HG03378 (cell line): ENCODE results near the gene SRGAP3.

ENCODE experiments used
- ATAC-seq: cut with Tn5 transposase; IDR thresholded peaks from one replicate; pipeline ENCODE4 v1.9.1; 2021; ENCODE audit warnings: mild to moderate bottlenecking, moderate library complexity; ENCODE audit not compliant: unreplicated experiment

The SRGAP3 gene

DNA sequence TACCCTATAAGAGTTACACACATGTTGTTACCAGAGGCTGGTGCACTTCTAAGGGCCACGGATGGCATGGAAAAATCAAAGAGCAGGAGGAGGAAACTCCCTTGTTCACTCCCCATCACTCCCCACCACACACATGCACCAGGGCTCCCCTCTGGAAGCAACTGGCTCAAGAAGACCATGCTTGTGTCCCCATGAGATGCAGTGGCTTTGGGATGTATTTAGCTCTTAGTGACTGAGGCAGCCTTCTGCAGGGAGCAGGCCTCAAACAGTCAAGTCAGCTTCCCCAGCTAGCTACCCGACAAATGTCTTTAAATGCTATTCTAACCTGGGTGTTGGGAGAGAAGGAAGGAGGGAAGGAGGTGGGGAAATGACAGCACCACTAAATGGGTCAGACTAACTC, 253.2 kb downstream of the SRGAP3 start:
- ATAC-seq: no peak

- ATAC-seq: no peak
These were observed 255.2 kb downstream of the SRGAP3 start for GRCh38 chr3:8994226-8994625.

DNA sequence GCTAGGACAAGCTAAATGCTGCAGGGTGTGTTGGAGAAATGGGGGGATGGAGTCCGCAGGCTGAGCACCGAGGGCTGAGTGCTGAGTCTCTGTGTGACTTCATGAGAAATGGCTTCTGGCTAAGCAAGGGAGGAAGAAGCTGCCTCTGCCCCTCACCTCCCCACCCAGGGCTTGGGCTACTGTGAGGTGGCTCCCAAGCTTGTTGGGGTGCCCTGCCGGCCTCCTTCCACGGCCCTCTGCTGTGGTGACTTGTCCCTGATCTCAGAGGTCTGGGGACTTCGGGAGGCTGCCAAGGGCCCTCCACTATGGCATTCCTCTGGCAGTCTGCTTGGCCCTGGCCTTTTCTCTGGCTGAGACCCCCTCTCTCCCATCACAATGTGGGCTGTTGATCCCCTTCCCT, 256.1 kb downstream of the SRGAP3 start:
- ATAC-seq: no peak

DNA sequence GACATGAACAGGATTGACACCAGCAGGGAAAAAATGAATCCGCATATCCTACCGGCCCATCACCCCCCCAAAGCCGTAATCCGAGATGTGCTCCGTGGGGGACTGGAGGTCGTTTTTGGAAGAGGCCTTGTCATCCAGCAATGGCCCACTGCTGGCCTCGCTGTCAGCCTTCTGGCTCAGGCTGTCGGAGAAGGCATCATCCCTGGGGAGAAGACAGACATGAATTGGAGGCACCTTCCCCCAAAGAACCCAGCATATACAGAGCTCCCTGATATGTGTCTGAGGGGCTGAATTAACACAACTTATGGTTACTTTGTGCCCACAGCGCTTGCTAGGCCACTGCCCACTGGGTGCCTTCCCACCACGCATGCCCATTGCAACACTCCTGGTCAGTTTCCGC, 256.6 kb downstream of the SRGAP3 start:
- ATAC-seq: no peak

DNA sequence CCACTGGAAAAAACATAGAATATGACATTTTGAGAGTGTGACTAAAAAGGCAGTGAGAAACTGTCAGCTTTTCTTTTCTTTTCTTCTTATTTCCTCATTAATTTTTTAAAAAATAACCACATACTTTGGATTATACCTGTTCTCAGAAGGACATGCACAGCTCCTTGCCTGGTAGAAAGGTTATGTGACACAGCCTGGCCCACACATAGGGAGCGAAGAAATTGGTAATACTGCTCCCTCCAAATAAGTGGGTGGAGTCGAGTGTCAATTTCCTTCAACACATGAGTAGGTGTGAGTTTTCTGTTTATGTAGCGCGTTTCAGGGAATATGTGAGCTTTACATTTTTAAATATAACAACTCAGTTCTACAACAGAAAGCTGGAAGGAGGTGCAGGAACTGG, 257.2 kb downstream of the SRGAP3 start:
- no peak for ATAC-seq

DNA sequence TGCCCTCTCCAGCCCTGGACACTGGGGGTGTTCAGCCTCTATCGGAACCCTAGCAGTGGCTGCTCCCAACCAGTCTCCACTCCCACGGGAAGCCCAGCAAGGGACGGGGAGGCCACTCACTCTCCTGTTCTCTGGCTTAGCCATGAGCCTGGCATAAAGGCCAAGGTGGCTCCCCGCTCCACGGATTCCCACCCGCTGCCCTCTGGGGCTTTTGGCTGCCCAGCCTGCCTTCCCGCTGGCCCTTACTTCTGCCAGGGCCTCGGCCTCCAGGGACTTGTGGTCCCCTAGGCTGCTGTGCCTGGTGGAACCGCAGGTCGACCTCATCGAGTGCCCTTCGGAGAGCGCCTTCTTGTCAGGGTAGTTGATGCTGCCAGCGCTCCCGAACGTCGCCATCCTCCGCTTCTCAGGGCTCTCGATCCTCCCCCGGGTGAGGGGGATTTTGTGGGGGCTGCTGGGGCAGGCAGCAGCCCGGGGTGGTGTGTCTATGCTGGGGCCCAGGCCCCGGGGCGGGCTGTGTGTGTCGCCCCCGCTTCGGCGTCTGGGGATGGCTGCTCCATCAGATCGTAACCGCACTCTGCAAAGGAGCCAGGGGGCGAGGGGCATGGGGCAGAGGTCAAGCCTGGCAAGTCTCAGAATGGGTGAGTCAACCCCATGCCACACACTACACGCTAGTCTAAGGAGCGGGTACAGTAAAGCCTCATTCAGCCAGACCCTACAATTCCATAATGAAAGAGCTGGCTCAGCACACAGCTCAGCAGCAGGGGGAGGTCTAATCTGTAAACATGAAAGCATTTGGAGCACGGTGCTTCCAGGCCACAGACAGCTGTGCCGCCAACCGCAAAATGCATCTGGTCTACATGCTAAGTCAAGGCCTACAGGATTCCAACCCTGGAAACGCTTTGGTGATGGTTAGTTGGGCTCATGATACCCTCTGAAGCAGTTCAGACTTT, 258.9 kb downstream of the SRGAP3 start:
- no peak for ATAC-seq

DNA sequence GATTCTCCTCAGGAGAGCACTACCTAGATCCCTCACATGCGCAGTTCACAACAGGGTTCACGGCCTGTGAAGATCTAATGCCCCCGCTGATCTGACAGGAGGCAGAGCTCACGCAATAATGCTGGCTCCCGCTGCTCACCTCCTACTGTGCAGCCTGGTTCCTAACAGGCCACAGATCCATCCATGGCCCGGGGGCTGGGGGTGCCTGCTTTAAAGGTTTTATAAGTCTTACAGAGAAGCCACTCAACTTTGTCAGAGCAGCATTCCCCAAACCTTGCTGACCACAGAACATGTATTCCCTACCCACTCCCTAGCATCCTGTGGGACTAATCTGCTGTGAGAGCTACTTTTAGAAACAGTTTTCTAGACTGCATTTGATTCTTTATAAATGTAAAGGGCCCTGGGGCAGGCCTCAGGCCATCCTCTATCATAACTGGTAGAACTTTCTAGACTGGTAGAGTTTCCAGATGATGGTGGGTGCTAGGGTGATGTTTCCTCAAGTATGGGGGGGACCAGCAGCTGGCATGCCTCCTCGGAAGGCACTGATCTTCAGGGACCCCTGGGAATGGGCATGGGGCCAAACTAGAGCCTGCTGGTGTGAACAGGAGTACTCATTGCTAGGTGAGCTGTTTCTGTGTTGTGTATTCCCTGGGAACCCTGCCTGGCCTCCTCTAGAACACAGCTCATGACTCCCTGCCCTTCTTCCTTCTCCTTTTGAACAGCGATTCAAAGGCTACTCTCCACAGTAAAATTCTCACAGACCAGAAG, 260.5 kb downstream of the SRGAP3 start:
- ATAC-seq: no peak

DNA sequence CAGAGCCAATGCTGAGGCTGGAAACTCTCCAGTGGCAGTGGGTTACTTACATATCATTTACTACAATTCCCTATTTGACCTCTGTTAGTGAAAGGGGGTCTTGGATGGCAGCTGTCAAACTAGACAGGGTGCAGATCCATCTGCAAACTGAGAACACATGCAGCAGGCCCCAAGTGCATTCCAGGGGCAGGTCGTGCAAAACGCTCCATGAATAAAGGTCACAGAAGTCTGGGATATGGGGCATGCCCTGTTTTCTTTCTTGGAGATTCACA, 261.1 kb downstream of the SRGAP3 start:
- no peak for ATAC-seq

DNA sequence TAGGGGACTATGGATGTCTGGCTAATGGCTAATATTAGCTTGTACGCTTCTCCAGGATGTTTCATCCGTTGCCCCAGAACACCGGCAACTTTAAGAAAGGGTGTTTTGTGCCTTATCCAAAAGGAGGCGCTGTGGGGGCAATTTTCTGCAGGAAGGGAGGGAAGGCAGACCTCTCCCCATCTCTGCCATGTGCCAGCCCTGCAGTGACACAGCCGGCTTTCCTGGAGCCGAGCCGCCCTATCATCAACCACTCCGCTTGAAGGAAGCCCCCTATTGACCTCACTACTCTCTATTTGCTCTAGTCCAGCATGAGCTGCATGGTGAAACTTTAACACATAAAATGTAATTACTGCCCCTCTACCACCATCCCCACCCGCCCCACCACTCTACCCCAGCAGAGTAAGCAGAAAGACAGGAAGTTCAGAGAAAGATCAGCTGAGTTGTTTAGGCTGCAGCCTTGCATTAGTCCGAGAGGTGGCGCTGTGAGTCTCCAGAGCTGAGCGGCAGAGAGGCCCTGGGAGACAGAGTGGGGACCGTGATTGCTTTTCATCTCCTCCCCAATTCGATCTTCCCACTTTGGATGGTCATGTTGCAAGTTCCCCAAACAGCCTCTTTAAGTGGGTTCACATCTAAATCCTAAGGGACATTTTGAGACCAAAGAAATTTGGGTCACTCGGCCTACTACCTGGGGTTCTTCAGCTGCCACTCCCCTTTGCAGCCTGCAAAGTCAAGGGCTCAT, 261.6 kb downstream of the SRGAP3 start:
- peak; percentile 87 for ATAC-seq

DNA sequence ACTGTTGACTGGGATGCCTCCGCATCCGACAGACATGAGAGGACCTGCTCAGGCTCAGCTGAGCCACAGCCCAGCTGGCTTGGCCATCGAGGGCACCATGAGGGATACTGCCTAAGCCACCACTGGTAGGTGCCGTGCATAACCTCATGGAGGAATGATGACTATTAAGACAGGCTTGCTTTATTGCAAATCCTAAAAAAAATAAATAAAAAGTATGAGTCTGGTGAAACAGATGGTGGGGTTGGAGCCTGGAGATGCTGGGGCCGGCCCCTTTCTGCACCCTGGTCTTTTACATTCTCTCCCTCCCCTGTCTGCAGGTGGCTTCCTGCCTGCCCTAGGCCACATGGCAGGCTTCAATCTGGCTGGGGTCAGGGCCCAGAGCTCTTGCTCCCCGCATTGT, 262.2 kb downstream of the SRGAP3 start:
- no peak for ATAC-seq

GRCh38 chr3:8986741-8987140, 262.7 kb downstream of the SRGAP3 start:
- no peak for ATAC-seq

DNA sequence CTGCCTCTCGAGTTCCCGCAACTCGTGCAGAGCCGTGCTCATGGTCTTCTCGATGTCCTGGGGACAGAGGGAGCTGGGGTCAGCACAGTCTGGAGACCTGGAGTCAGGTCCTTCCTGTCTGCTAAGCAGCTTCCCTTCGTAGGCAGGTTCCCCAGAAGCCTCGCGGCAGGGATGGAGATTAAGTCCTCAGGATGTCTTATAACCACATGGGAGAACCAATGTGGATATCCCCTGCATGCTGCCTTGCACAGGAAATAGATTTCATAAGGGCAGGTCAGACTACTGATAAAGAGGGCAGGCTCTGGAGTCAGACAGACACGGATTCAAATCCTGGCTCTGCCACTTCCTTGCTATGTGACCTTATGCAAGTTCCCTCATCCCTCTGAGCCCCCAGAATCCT, 263.6 kb downstream of the SRGAP3 start:
- ATAC-seq: no peak

DNA sequence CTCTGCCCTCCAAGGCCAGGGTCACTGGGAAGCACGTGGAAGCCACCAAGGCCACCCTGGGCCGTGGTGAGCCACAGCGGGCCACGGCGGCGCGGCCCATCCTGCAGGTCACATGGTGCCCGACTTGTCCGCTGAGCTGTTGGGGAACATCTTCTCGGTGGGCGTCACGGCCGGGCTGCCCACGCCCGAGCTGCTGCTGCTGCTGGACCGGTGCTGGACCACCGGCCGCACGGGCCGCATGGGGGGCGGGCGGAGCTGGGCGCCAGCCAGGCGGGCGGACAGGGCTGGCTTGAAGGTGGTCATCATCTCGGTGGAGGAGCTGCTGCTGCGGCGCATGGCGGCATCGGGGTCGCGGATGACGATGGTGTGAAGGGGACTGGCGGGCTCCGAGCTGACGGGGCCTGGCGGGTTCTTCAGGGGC, 264.0 kb downstream of the SRGAP3 start:
- no peak for ATAC-seq

- no peak for ATAC-seq
These were observed 264.9 kb downstream of the SRGAP3 start for GRCh38 chr3:8984526-8984925.

- no peak for ATAC-seq
These were observed 265.4 kb downstream of the SRGAP3 start for GRCh38 chr3:8984081-8984480.

DNA sequence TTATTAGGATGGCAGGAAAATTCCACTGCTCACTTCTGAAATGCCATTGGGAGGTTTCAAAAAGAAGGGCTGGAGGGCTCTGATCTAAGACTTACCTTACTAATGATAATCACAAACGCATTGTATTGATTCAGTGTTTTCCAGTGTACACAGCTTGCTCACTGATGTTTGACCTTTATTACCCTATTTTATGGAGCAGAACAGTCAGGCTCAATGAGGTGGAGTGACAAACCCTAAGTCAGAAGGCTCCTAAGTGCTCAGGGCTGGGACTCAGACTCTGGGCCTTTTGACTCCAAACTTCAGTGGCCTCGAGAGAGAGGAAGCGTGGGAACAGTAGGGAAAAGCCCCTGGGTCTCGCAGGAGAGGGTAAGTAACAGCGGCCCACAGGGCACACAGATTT, 265.9 kb downstream of the SRGAP3 start:
- ATAC-seq: no peak

- no peak for ATAC-seq
These were observed 266.4 kb downstream of the SRGAP3 start for GRCh38 chr3:8983026-8983425.

- no peak for ATAC-seq
These were observed 266.9 kb downstream of the SRGAP3 start for GRCh38 chr3:8982509-8982908.

- no peak for ATAC-seq
These were observed 267.7 kb downstream of the SRGAP3 start for GRCh38 chr3:8981700-8982099.

- ATAC-seq: no peak
These were observed 268.1 kb downstream of the SRGAP3 start for GRCh38 chr3:8981296-8981695.

- no peak for ATAC-seq
These were observed 268.6 kb downstream of the SRGAP3 start for GRCh38 chr3:8980756-8981257.
